Naive thymus-derived CD8-positive, alpha-beta T cell (primary cell): ENCODE data around the gene EPHA1. TPM values are rescaled to one million over a fixed set of nuclear protein-coding genes. Genes with fewer than 3 reads are reported as not detected.

Experiments used
- ATAC-seq, 2 donors: fragments of 150-1000 bp; cut with Tn5 transposase in 1 of 2; sonication (Bioruptor Pico), chemical (Tn5 transposase) in 1 of 2; 1 replicate in 1 of 2; 2 replicates in 1 of 2; pipeline ENCODE4 v1.10.0; 2021; ENCODE audit warnings: mild to moderate bottlenecking in 2 of 2, moderate library complexity in 2 of 2
- POLR2A ChIA-PET: fragments of 350-600 bp; sonication (Branson Sonifier 250); formaldehyde crosslinking; loops from one replicate; lab custom pipeline; 2021; ENCODE audit warnings: antibody characterized with exemption; lab: Charles Lee
- DNase-seq, 10 donors: peaks; one replicate each; pipeline versions ENCODE4 v3.0.0 to v3.0.0-alpha.2; 2020 to 2022
- H3K27ac Mint-ChIP-seq, 10 donors: one replicate each; pipeline ENCODE4 v1.8.0; 2020 to 2022; ENCODE audit warnings: mild to moderate bottlenecking in 10 of 10, mixed read lengths in 10 of 10, moderate library complexity in 4 of 10, inconsistent platforms in 1 of 10
- H3K27me3 Mint-ChIP-seq, 5 donors: one replicate each; pipeline ENCODE4 v1.8.0; 2021 to 2022; ENCODE audit warnings: mixed read lengths in 5 of 5
- H3K36me3 Mint-ChIP-seq, 3 donors: one replicate each; pipeline ENCODE4 v1.8.0; 2020 to 2022; ENCODE audit warnings: mixed read lengths in 3 of 3, mild to moderate bottlenecking in 2 of 3, inconsistent platforms in 1 of 3
- H3K4me1 Mint-ChIP-seq, 4 donors: one replicate each; pipeline ENCODE4 v1.8.0; 2021 to 2022; ENCODE audit warnings: mixed read lengths in 4 of 4
- H3K4me3 Mint-ChIP-seq, 10 donors: one replicate each; pipeline ENCODE4 v1.8.0; 2020 to 2022; ENCODE audit warnings: mild to moderate bottlenecking in 10 of 10, mixed read lengths in 10 of 10, moderate library complexity in 6 of 10, inconsistent platforms in 1 of 10
- H3K9me3 Mint-ChIP-seq, 9 donors: one replicate each; pipeline ENCODE4 v1.8.0; 2020 to 2022; ENCODE audit warnings: mixed read lengths in 9 of 9, mild to moderate bottlenecking in 3 of 9, inconsistent platforms in 1 of 9, moderate library complexity in 1 of 9
- microRNA-seq: library from miRNA; unstranded; fragments of <30 nt; microRNA quantifications from one replicate; pipeline ENCODE4 v1.2.0, GENCODE V29; 2022; ENCODE audit warnings: borderline microRNAs expressed
- polyA plus RNA-seq, 3 donors: library from polyadenylated mRNA; unstranded; fragments of 300-500 nt; fragmentation: Illumina TruSeq; gene quantifications; one replicate each; pipeline ENCODE4 v1.2.3, GENCODE V29; 2021
- total RNA-seq, 8 experiments: library from RNA in 2 of 8; stranded (reverse) in 2 of 8; gene quantifications; one replicate each; pipeline ENCODE4 v1.2.3 and lab custom pipeline; 2021 to 2026

The EPHA1 gene
- total and polyA plus RNA-seq, 5 experiments from 2014 or later, result 10.1 to 44.9 (median 37.1) TPM

GRCh38 chr7:143351574-143351973 lies 57.1 kb downstream of the EPHA1 start:
- no peak for ATAC-seq
- H3K36me3 Mint-ChIP-seq, result no peaks in the 10 kb centered on the region
- DNase-seq, result no peak
- H3K4me3 Mint-ChIP-seq, result no peak overlapping the region
- H3K9me3 Mint-ChIP-seq, result no peaks in the 10 kb centered on the region
- no peak overlapping the region for H3K27ac Mint-ChIP-seq
- POLR2A ChIA-PET, result interaction anchor here (0.5 kb wide), 1 partner anchor 29 kb away, joined by 5 read pairs; no protein-coding TSS in a partner anchor
- H3K27me3 Mint-ChIP-seq, result peaks cover 0 to 3% (median 0%) of the 10 kb centered on the region in 5 donors
- peaks cover 0 to 8% (median 1%) of the 10 kb centered on the region in 4 donors for H3K4me1 Mint-ChIP-seq

- Mint-ChIP-seq H3K27ac (no peak overlapping the region), H3K4me1 (peaks cover 0 to 8% (median 1%) of the 10 kb centered on the region in 4 donors), H3K4me3 (no peak overlapping the region), H3K27me3 (peaks cover 0 to 3% (median 0%) of the 10 kb centered on the region in 5 donors), H3K9me3 (no peaks in the 10 kb centered on the region), H3K36me3 (no peaks in the 10 kb centered on the region)
- ATAC-seq (no peak), DNase-seq (no peak)
- POLR2A ChIA-PET, result interaction anchor here (0.5 to 1.1 kb wide), 2 partner anchors 9 to 29 kb away, joined by 3 to 5 read pairs; no protein-coding TSS in a partner anchor
These were observed 57.6 kb downstream of the EPHA1 start for GRCh38 chr7:143351060-143351459.

- Mint-ChIP-seq H3K4me3 (no peak overlapping the region), H3K27me3 (peaks cover 0 to 5% (median 0%) of the 10 kb centered on the region in 5 donors), H3K27ac (no peak overlapping the region), H3K9me3 (no peaks in the 10 kb centered on the region), H3K4me1 (peaks cover 8 to 11% (median 10%) of the 10 kb centered on the region in 4 donors), H3K36me3 (no peaks in the 10 kb centered on the region)
- ATAC-seq (no peak), DNase-seq (no peak)
- POLR2A ChIA-PET, result interaction anchor here (0.5 to 1.4 kb wide), 3 partner anchors 12 to 534 kb away, joined by 3 to 7 read pairs (median 4); no protein-coding TSS in a partner anchor
These were observed 60.7 kb downstream of the EPHA1 start for GRCh38 chr7:143347950-143348349.

- DNase-seq (no peak), ATAC-seq (no peak)
- H3K27ac Mint-ChIP-seq, result no peak overlapping the region
- no peaks in the 10 kb centered on the region for H3K36me3 Mint-ChIP-seq
- peak overlapping the region in 5 of 10 donors; percentile 69 to 87 (median 77) for H3K4me3 Mint-ChIP-seq
- no peaks in the 10 kb centered on the region for H3K9me3 Mint-ChIP-seq
- peaks cover 8 to 11% (median 10%) of the 10 kb centered on the region in 4 donors for H3K4me1 Mint-ChIP-seq
- peaks cover 0 to 6% (median 3%) of the 10 kb centered on the region in 5 donors for H3K27me3 Mint-ChIP-seq
- POLR2A ChIA-PET, result interaction anchor here (1.2 to 2.3 kb wide), 3 partner anchors 10 to 34 kb away, joined by 4 to 9 read pairs (median 7); no protein-coding TSS in a partner anchor
These were observed 62.6 kb downstream of the EPHA1 start for GRCh38 chr7:143346018-143346417.

GRCh38 chr7:143345428-143345900 lies 63.2 kb downstream of the EPHA1 start:
- Mint-ChIP-seq H3K9me3 (no peaks in the 10 kb centered on the region), H3K4me3 (peak overlapping the region; percentile 69 to 88 (median 78)), H3K27me3 (peaks cover 0 to 6% (median 4%) of the 10 kb centered on the region in 5 donors), H3K36me3 (no peaks in the 10 kb centered on the region), H3K27ac (peak overlapping the region in 8 of 10 donors; percentile 18 to 82 (median 60)), H3K4me1 (peaks cover 8 to 11% (median 10%) of the 10 kb centered on the region in 4 donors)
- DNase-seq, result peak; percentile 45 to 80 (median 58)
- ATAC-seq, result peak; percentile 100
- POLR2A ChIA-PET, result interaction anchor here (0.7 to 2.3 kb wide), 5 partner anchors 10 to 62 kb away, joined by 3 to 9 read pairs (median 4); no protein-coding TSS in a partner anchor

- ATAC-seq (no peak), DNase-seq (no peak)
- Mint-ChIP-seq H3K9me3 (no peaks in the 10 kb centered on the region), H3K4me3 (no peak overlapping the region), H3K27ac (no peak overlapping the region), H3K4me1 (peaks cover 8 to 11% (median 9%) of the 10 kb centered on the region in 4 donors), H3K27me3 (peaks cover 0 to 15% (median 11%) of the 10 kb centered on the region in 5 donors), H3K36me3 (no peaks in the 10 kb centered on the region)
- POLR2A ChIA-PET, result no interaction called here
These were observed 65.1 kb downstream of the EPHA1 start for GRCh38 chr7:143343596-143343995.

- peaks cover 8 to 15% (median 10%) of the 10 kb centered on the region in 4 donors for H3K4me1 Mint-ChIP-seq
- no peaks in the 10 kb centered on the region for H3K36me3 Mint-ChIP-seq
- H3K27ac Mint-ChIP-seq, result no peak overlapping the region
- no peak for ATAC-seq
- POLR2A ChIA-PET, result interaction anchor here (1.0 kb wide), 1 partner anchor 9 kb away, joined by 3 read pairs; no protein-coding TSS in a partner anchor
- H3K27me3 Mint-ChIP-seq, result peaks cover 0 to 19% (median 13%) of the 10 kb centered on the region in 5 donors
- no peak for DNase-seq
- no peak overlapping the region for H3K4me3 Mint-ChIP-seq
- no peaks in the 10 kb centered on the region for H3K9me3 Mint-ChIP-seq
These were observed 66.8 kb downstream of the EPHA1 start for GRCh38 chr7:143341842-143342241.

Small RNA genes lying within 50 kb of the gene (microRNA-seq; reads per million reads assigned to microRNA genes)
- not detected for gene MIR6892

Other genes with a start within 250 kb of the EPHA1 start
- not detected for gene TAS2R39, start 225.4 kb downstream of the EPHA1 start, total RNA-seq
- not detected for gene TAS2R39, start 225.4 kb downstream of the EPHA1 start, polyA plus RNA-seq
- gene TAS2R40, start 186.8 kb downstream of the EPHA1 start, total RNA-seq, result not detected
- not detected for gene TAS2R40, start 186.8 kb downstream of the EPHA1 start, polyA plus RNA-seq
- gene GSTK1, start 145.4 kb downstream of the EPHA1 start, total RNA-seq, result 100 to 1,000 TPM; 278 to 283 TPM
- 100 to 1,000 TPM; 310 to 355 (median 330) TPM for gene GSTK1, start 145.4 kb downstream of the EPHA1 start, polyA plus RNA-seq
- 1 to 10 TPM in 1 of 2 experiments, under 1 TPM in 1; 0.29 to 1.2 TPM for gene TMEM139, start 123.9 kb downstream of the EPHA1 start, total RNA-seq
- gene TMEM139, start 123.9 kb downstream of the EPHA1 start, polyA plus RNA-seq, result under 1 TPM in 1 of 3 donors, not detected in 2; 0.60 TPM
- gene CASP2, start 120.5 kb downstream of the EPHA1 start, total RNA-seq, result 10 to 100 TPM; 64.9 to 68.2 TPM
- gene CASP2, start 120.5 kb downstream of the EPHA1 start, polyA plus RNA-seq, result 10 to 100 TPM; 12.1 to 22.0 (median 14.6) TPM
- gene CLCN1, start 92.7 kb downstream of the EPHA1 start, total RNA-seq, result not detected
- gene CLCN1, start 92.7 kb downstream of the EPHA1 start, polyA plus RNA-seq, result not detected
- 1 to 10 TPM in 1 of 2 experiments, under 1 TPM in 1; 0.78 to 1.2 TPM for gene FAM131B, start 46.1 kb downstream of the EPHA1 start, total RNA-seq
- 1 to 10 TPM in 1 of 3 donors, under 1 TPM in 2; 0.44 to 1.1 (median 0.54) TPM for gene FAM131B, start 46.1 kb downstream of the EPHA1 start, polyA plus RNA-seq
- gene ZYX, start 27.5 kb downstream of the EPHA1 start, total RNA-seq, result 100 to 1,000 TPM; 138 to 151 TPM
- gene ZYX, start 27.5 kb downstream of the EPHA1 start, polyA plus RNA-seq, result 100 to 1,000 TPM in 1 of 3 donors, 10 to 100 TPM in 2; 58.6 to 142 (median 82.6) TPM
- gene TAS2R60, start 34.6 kb upstream of the EPHA1 start, total RNA-seq, result 1 to 10 TPM in 1 of 2 experiments, under 1 TPM in 1; 0.96 to 1.0 TPM
- gene TAS2R60, start 34.6 kb upstream of the EPHA1 start, polyA plus RNA-seq, result under 1 TPM in 1 of 3 donors, not detected in 2; 0.23 TPM
- gene TAS2R41, start 69.0 kb upstream of the EPHA1 start, total RNA-seq, result under 1 TPM in 1 of 2 experiments, not detected in 1; 0.55 TPM
- gene TAS2R41, start 69.0 kb upstream of the EPHA1 start, polyA plus RNA-seq, result not detected
- gene CTAGE15, start 162.9 kb upstream of the EPHA1 start, total RNA-seq, result not detected
- under 1 TPM in 2 of 3 donors, not detected in 1; 0.09 to 0.19 TPM for gene CTAGE15, start 162.9 kb upstream of the EPHA1 start, polyA plus RNA-seq
- 10 to 100 TPM; 15.4 to 16.8 TPM for gene TCAF2, start 212.1 kb upstream of the EPHA1 start, total RNA-seq
- gene TCAF2, start 212.1 kb upstream of the EPHA1 start, polyA plus RNA-seq, result 1 to 10 TPM; 5.3 to 9.2 (median 9.2) TPM